ENCODE measurements around the gene NXPE2. TPM values are rescaled to one million over a fixed set of nuclear protein-coding genes. Genes with fewer than 3 reads are reported as not detected.

NXPE2 gene
- total RNA-seq, 1 experiment from 2014 or later: 0.11 TPM

DNA sequence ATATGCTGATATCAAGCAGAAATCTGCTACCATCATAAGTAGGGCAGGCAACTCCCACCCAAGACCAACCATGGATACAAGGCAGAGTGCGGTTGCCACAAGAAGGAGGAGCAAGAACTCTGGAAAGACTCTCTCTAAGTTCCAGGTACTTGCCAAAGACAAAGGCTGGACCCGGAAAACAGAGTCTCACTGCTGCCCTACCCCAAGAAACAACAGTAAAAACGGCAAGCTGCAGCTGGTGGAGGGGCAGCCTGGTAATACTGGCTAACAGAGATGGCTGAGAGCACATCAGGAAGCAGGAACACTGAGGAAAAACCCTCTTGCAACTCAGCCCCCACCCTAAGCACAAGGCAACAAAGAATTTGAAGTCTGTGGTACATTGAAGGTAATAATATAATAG lies 27.7 kb upstream of the NXPE2 start:
- Histone ChIP-seq H3K79me2 (ENCODE audit: insufficient read depth, low read length) (no peaks in the 10 kb centered on the region), H3K23ac (ENCODE audit: insufficient read length, low read depth, low read length) (no peak overlapping the region), H2BK12ac (ENCODE audit: insufficient read length, low read depth, low read length) (no peak overlapping the region), H3K79me1 (ENCODE audit: insufficient read depth, low read depth, low read length, poor library complexity, severe bottlenecking) (no peaks in the 10 kb centered on the region), H4K20me1 (ENCODE audit: control insufficient read depth, insufficient read depth, insufficient read length) (no peaks in the 10 kb centered on the region), H3K4me1 (ENCODE audit: insufficient read depth, low read length) (no peaks in the 10 kb centered on the region), H4K8ac (replicated peaks; ENCODE audit: insufficient read length, low read depth, low read length) (no peak overlapping the region), H4K5ac (ENCODE audit: insufficient read length, low read depth, low read length) (no peak overlapping the region), H3K4ac (ENCODE audit: low read depth, low read length) (no peak overlapping the region), H3K4me2 (ENCODE audit: insufficient read depth, insufficient read length, low read length) (no peak overlapping the region), H2AFZ (ENCODE audit: low read length) (no peak overlapping the region), H3T11ph (ENCODE audit: low read length) (no peak overlapping the region), H2BK120ac (ENCODE audit: low read depth, low read length, poor library complexity, severe bottlenecking) (no peak overlapping the region), H3K27me3 (ENCODE audit: insufficient read depth, low read length) (no peaks in the 10 kb centered on the region), H2BK20ac (ENCODE audit: low read depth, low read length, poor library complexity, severe bottlenecking) (no peak overlapping the region), H2AK5ac (ENCODE audit: insufficient read length, low read length) (no peak overlapping the region), H4K91ac (ENCODE audit: insufficient read length, low read depth, low read length) (no peak overlapping the region), H3K23me2 (ENCODE audit: insufficient read length, low read depth, low read length, poor library complexity, severe bottlenecking) (no peaks in the 10 kb centered on the region), H3K9ac (ENCODE audit: extremely low read depth, insufficient read length, low read length) (no peak overlapping the region), H2BK5ac (ENCODE audit: insufficient read length, low read length) (no peak overlapping the region), H3K18ac (ENCODE audit: insufficient read length, low read depth, low read length) (no peak overlapping the region), H3K27ac (ENCODE audit: insufficient read length, low read depth, low read length) (no peak overlapping the region), H3K14ac (ENCODE audit: insufficient read depth, low read length) (no peak overlapping the region), H3K9me3 (ENCODE audit: control insufficient read depth, low read depth, low read length) (no peaks in the 10 kb centered on the region), H2BK15ac (ENCODE audit: low read depth, low read length) (no peak overlapping the region), H3K56ac (ENCODE audit: insufficient read length, low read depth, low read length) (no peak overlapping the region)
- Mint-ChIP-seq H3K9me3 (peaks cover 4 to 6% of the 10 kb centered on the region in 2 experiments; a peak in 4 of 5 replicates), H3K4me1 (no peaks in the 10 kb centered on the region), H3K4me3 (no peak overlapping the region), H3K27me3 (ENCODE audit: low read depth) (no peaks in the 10 kb centered on the region; the same call in 1 of the 2 replicates), H3K27ac (no peak overlapping the region), H3K36me3 (ENCODE audit: insufficient read depth in 1 of 3, low read depth in 3 of 3) (no peaks in the 10 kb centered on the region; a peak in 1 of 7 replicates)
- no peak for DNase-seq
- no CpG with 5 or more reads among the region's 3 CpGs for WGBS (ENCODE audit: extremely low coverage, insufficient read length, low lambda C conversion rate)
- no peak for TF ChIP-seq CTCF (conservative IDR thresholded peaks at IDR 0.05)

Measured in H9 (cell line).